Activated effector memory CD4-positive, alpha-beta T cell treated with Interleukin-2 at 50 U/mL for 16 hours (primary cell): ENCODE results near the gene NDUFA9.

Experiments
- DNase-seq: peaks from one replicate; pipeline ENCODE4 v3.0.0-alpha.2; 2020

The NDUFA9 gene

GRCh38 chr12:4648501-4649357 lies at the start of gene NDUFA9, which contains the start of gene AKAP3:
Gene NDUFA9 (plus strand): TSS chr12:4649114. CDS start chr12:4649127, 13 bp downstream.
Gene AKAP3 (minus strand): TSS chr12:4649051. CDS start chr12:4638196, 10,855 bp downstream.
- peak; percentile 71 for DNase-seq

- DNase-seq, result no peak
Observed at GRCh38 chr12:4603421-4603820, 45.5 kb upstream of the NDUFA9 start.

- DNase-seq, result no peak
Observed at GRCh38 chr12:4603946-4604345, 45.0 kb upstream of the NDUFA9 start.

GRCh38 chr12:4604684-4605193 lies 44.2 kb upstream of the NDUFA9 start:
- DNase-seq, result peak; percentile 65

GRCh38 chr12:4607056-4607455 lies 41.9 kb upstream of the NDUFA9 start:
- DNase-seq, result no peak

GRCh38 chr12:4609071-4609470 lies 39.8 kb upstream of the NDUFA9 start:
- no peak for DNase-seq

GRCh38 chr12:4610481-4610880 lies 38.4 kb upstream of the NDUFA9 start:
- DNase-seq, result no peak

- DNase-seq, result no peak
Observed at GRCh38 chr12:4615667-4616066, 33.2 kb upstream of the NDUFA9 start.

GRCh38 chr12:4621511-4621910 lies 27.4 kb upstream of the NDUFA9 start:
- DNase-seq, result no peak

- DNase-seq, result no peak
Observed at GRCh38 chr12:4626543-4626942, 22.4 kb upstream of the NDUFA9 start.

GRCh38 chr12:4628406-4628805 lies 20.5 kb upstream of the NDUFA9 start:
- no peak for DNase-seq

GRCh38 chr12:4630262-4630661 lies 18.7 kb upstream of the NDUFA9 start:
- no peak for DNase-seq

GRCh38 chr12:4643747-4644146 lies 5.2 kb upstream of the NDUFA9 start:
- DNase-seq, result no peak

- DNase-seq, result no peak
Observed at GRCh38 chr12:4645023-4645422, 3.9 kb upstream of the NDUFA9 start.

GRCh38 chr12:4648104-4648500 lies 812 bp upstream of the NDUFA9 start:
- DNase-seq, result no peak

- no peak for DNase-seq
Observed at GRCh38 chr12:4649358-4649661, 396 bp downstream of the NDUFA9 start.

- DNase-seq, result no peak
Observed at GRCh38 chr12:4653257-4653656, 4.3 kb downstream of the NDUFA9 start.

- DNase-seq, result no peak
Observed at GRCh38 chr12:4653691-4654090, 4.8 kb downstream of the NDUFA9 start.

- DNase-seq, result no peak
Observed at GRCh38 chr12:4663971-4664505, 15.1 kb downstream of the NDUFA9 start.

- no peak for DNase-seq
Observed at GRCh38 chr12:4665236-4665635, 16.3 kb downstream of the NDUFA9 start.

GRCh38 chr12:4679711-4680110 lies 30.8 kb downstream of the NDUFA9 start:
- no peak for DNase-seq

GRCh38 chr12:4681732-4682131 lies 32.8 kb downstream of the NDUFA9 start:
- DNase-seq, result no peak

- DNase-seq, result no peak
Observed at GRCh38 chr12:4685317-4685716, 36.4 kb downstream of the NDUFA9 start.

- DNase-seq, result no peak
Observed at GRCh38 chr12:4690760-4691159, 41.8 kb downstream of the NDUFA9 start.
